Progenitor cell of endocrine pancreas (in vitro differentiated cells): ENCODE results near the gene C5. TPM values are rescaled to one million over a fixed set of nuclear protein-coding genes. Genes with fewer than 3 reads are reported as not detected.
A peak's percentile ranks its signal among the peaks of the same experiment; 100 is the strongest.

Experiments used
- DNase-seq: peaks from one replicate; pipeline ENCODE4 v3.0.0; 2021; ENCODE audit warnings: low spot score; ENCODE audit not compliant: unreplicated experiment
- H3K27ac Mint-ChIP-seq: 2 replicates; pipeline ENCODE4 v1.8.0; 2021; ENCODE audit warnings: mild to moderate bottlenecking, moderate library complexity, mixed read lengths
- H3K27me3 Mint-ChIP-seq: 2 replicates; pipeline ENCODE4 v1.8.0; 2021; ENCODE audit warnings: mixed read lengths
- H3K36me3 Mint-ChIP-seq: 2 replicates; pipeline ENCODE4 v1.8.0; 2022; ENCODE audit warnings: mixed read lengths; ENCODE audit not compliant: insufficient read depth
- H3K4me1 Mint-ChIP-seq: 2 replicates; pipeline ENCODE4 v1.8.0; 2021; ENCODE audit warnings: low read depth, mixed read lengths
- H3K4me3 Mint-ChIP-seq: 2 replicates; pipeline ENCODE4 v1.8.0; 2021; ENCODE audit warnings: low read depth, mild to moderate bottlenecking, moderate library complexity, mixed read lengths
- H3K9me3 Mint-ChIP-seq: 2 replicates; pipeline ENCODE4 v1.8.0; 2021; ENCODE audit warnings: low read depth, mixed read lengths
- CTCF ChIP-seq: fragments of 200-600 bp; sonication (generic); IDR thresholded peaks from one replicate; pipeline ENCODE4 v1.5.0; 2021; ENCODE audit warnings: antibody characterized with exemption, mild to moderate bottlenecking; ENCODE audit not compliant: unreplicated experiment
- total RNA-seq: library from RNA; stranded (reverse); gene quantifications from 2 replicates; pipeline ENCODE4 v1.2.1, GENCODE V29; 2021

Gene C5
- total RNA-seq, 1 donor from 2014 or later, result 47.1 TPM

GRCh38 chr9:120923620-120924328 lies 126.3 kb downstream of the C5 start:
- Mint-ChIP-seq H3K36me3 (no peaks in the 10 kb centered on the region), H3K27me3 (peaks cover 11% of the 10 kb centered on the region), H3K27ac (no peak overlapping the region), H3K4me1 (peaks cover 17% of the 10 kb centered on the region), H3K4me3 (no peak overlapping the region), H3K9me3 (no peaks in the 10 kb centered on the region)
- TF ChIP-seq CTCF, result no peak
- DNase-seq, result no peak

GRCh38 chr9:120922404-120923195 lies 127.5 kb downstream of the C5 start:
- Mint-ChIP-seq H3K4me1 (peaks cover 16% of the 10 kb centered on the region), H3K27me3 (peaks cover 2% of the 10 kb centered on the region), H3K9me3 (no peaks in the 10 kb centered on the region), H3K27ac (no peak overlapping the region), H3K4me3 (no peak overlapping the region), H3K36me3 (no peaks in the 10 kb centered on the region)
- TF ChIP-seq CTCF, result no peak
- DNase-seq, result no peak

- DNase-seq, result no peak
- TF ChIP-seq CTCF, result no peak
- Mint-ChIP-seq H3K27me3 (no peaks in the 10 kb centered on the region), H3K36me3 (peaks cover 2% of the 10 kb centered on the region), H3K4me3 (no peak overlapping the region), H3K4me1 (peaks cover 16% of the 10 kb centered on the region), H3K9me3 (no peaks in the 10 kb centered on the region), H3K27ac (peak overlapping the region; percentile 58)
These were observed 128.4 kb downstream of the C5 start for GRCh38 chr9:120921661-120922181.

- H3K4me1 Mint-ChIP-seq, result peaks cover 16% of the 10 kb centered on the region
- H3K4me3 Mint-ChIP-seq, result no peak overlapping the region
- H3K27me3 Mint-ChIP-seq, result no peaks in the 10 kb centered on the region
- no peak overlapping the region for H3K27ac Mint-ChIP-seq
- H3K9me3 Mint-ChIP-seq, result no peaks in the 10 kb centered on the region
- H3K36me3 Mint-ChIP-seq, result peaks cover 3% of the 10 kb centered on the region
- TF ChIP-seq CTCF, result no peak
- DNase-seq, result no peak
These were observed 129.3 kb downstream of the C5 start for GRCh38 chr9:120920806-120921178.
